DND-41 (cell line): Measurements from ENCODE around the gene TPP1.

ENCODE experiments used
- ATAC-seq: fragments of 200-7000 bp; cut with Tn5 transposase; 3 replicates; pipeline ENCODE4 v1.9.1; 2021; ENCODE audit warnings: low read depth; ENCODE audit not compliant: insufficient read depth
- DNase-seq: peaks from one replicate; pipeline ENCODE4 v3.0.0-alpha.2; 2020
- H2AFZ ChIP-seq: 2 replicates; pipeline ENCODE4 v1.6.0; 2012; ENCODE audit warnings: low read depth, low read length
- H3K27ac ChIP-seq: 2 replicates; pipeline ENCODE4 v1.5.1; 2012; ENCODE audit warnings: low read length, inconsistent platforms
- H3K27me3 ChIP-seq: fragments of 200-600 bp; sonication (generic); 2 replicates; pipeline ENCODE4 v1.6.0; 2012; ENCODE audit warnings: low read length, mild to moderate bottlenecking, inconsistent platforms; ENCODE audit not compliant: insufficient read depth, poor library complexity
- H3K36me3 ChIP-seq: 2 replicates; pipeline ENCODE4 v1.5.1; 2012; ENCODE audit warnings: low read length, inconsistent platforms; ENCODE audit not compliant: insufficient read depth
- H3K4me1 ChIP-seq: 2 replicates; pipeline ENCODE4 v1.5.1; 2012; ENCODE audit warnings: mild to moderate bottlenecking, low read length; ENCODE audit not compliant: insufficient read depth
- H3K4me2 ChIP-seq: 2 replicates; pipeline ENCODE4 v1.6.0; 2012; ENCODE audit warnings: mild to moderate bottlenecking, moderate library complexity, low read length, inconsistent platforms; ENCODE audit not compliant: insufficient read depth
- H3K4me3 ChIP-seq, 2 experiments: fragments of 200-600 bp in 1 of 2; shearing (Covaris generic) in 1 of 2; 2 replicates each; pipeline ENCODE4 v1.5.1; 2012 to 2016; ENCODE audit warnings: inconsistent platforms in 2 of 2, low read length in 2 of 2, mild to moderate bottlenecking in 2 of 2, low read depth in 1 of 2, moderate library complexity in 1 of 2
- H3K79me2 ChIP-seq: 2 replicates; pipeline ENCODE4 v1.6.0; 2012; ENCODE audit warnings: low read length, inconsistent platforms; ENCODE audit not compliant: insufficient read depth
- H3K9ac ChIP-seq: 2 replicates; pipeline ENCODE4 v1.6.0; 2012; ENCODE audit warnings: low read depth, mild to moderate bottlenecking, inconsistent platforms, low read length, moderate library complexity
- H3K9me3 ChIP-seq: 2 replicates; pipeline ENCODE4 v1.5.1; 2012; ENCODE audit warnings: low read length, moderate library complexity, mild to moderate bottlenecking, inconsistent platforms; ENCODE audit not compliant: insufficient read depth, severe bottlenecking
- H4K20me1 ChIP-seq: 2 replicates; pipeline ENCODE4 v1.6.0; 2012; ENCODE audit warnings: low read length; ENCODE audit not compliant: insufficient read depth
- EZH2 ChIP-seq: IDR thresholded peaks from 3 replicates; pipeline ENCODE4 v1.6.1; 2012; ENCODE audit warnings: borderline replicate concordance, low read depth, mild to moderate bottlenecking, moderate library complexity, low read length, inconsistent platforms; ENCODE audit not compliant: severe bottlenecking
- TF ChIP-seq, protein P1 (sequence below): IDR thresholded peaks from 2 replicates; pipeline ENCODE4 v1.5.1; 2012; ENCODE audit warnings: borderline replicate concordance, low read length, moderate library complexity, mild to moderate bottlenecking; ENCODE audit not compliant: poor library complexity, severe bottlenecking; ENCODE audit errors: extremely low read depth

The TPP1 gene

GRCh38 chr11:6584528-6584927 lies 34.7 kb downstream of the TPP1 start:
- no peak overlapping the region for H3K4me3 ChIP-seq
- no peaks in the 10 kb centered on the region for H4K20me1 ChIP-seq
- no peak overlapping the region for H3K9ac ChIP-seq
- H3K27ac ChIP-seq = no peak overlapping the region
- no peak for ATAC-seq
- H3K27me3 ChIP-seq = no peaks in the 10 kb centered on the region
- DNase-seq = no peak
- H3K9me3 ChIP-seq = peaks cover 9% of the 10 kb centered on the region
- H3K4me1 ChIP-seq = no peaks in the 10 kb centered on the region
- no peaks in the 10 kb centered on the region for H3K79me2 ChIP-seq
- TF ChIP-seq EZH2 = no peak
- TF ChIP-seq, protein P1, sequence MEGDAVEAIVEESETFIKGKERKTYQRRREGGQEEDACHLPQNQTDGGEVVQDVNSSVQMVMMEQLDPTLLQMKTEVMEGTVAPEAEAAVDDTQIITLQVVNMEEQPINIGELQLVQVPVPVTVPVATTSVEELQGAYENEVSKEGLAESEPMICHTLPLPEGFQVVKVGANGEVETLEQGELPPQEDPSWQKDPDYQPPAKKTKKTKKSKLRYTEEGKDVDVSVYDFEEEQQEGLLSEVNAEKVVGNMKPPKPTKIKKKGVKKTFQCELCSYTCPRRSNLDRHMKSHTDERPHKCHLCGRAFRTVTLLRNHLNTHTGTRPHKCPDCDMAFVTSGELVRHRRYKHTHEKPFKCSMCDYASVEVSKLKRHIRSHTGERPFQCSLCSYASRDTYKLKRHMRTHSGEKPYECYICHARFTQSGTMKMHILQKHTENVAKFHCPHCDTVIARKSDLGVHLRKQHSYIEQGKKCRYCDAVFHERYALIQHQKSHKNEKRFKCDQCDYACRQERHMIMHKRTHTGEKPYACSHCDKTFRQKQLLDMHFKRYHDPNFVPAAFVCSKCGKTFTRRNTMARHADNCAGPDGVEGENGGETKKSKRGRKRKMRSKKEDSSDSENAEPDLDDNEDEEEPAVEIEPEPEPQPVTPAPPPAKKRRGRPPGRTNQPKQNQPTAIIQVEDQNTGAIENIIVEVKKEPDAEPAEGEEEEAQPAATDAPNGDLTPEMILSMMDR = no peak
- H2AFZ ChIP-seq = no peak overlapping the region
- H3K4me2 ChIP-seq = no peak overlapping the region
- peaks cover 4% of the 10 kb centered on the region for H3K36me3 ChIP-seq

DNA sequence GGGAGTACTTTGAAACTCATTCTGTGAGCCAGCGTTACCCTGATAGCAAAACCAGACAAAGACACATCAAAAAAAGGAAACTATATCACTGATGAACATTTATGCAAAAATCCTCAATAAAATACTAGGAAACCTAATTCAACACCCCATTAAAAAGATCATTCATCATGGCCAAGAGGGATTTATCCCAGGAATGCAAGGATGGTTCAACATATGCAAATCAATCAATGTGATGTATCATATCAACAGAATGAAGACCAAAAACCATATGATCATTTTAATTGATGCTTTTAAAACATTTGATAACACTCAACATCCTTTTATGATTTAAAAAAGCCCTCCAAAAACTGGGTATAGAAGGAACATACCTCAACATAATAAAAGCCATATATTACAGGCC lies 35.6 kb downstream of the TPP1 start:
- H3K36me3 ChIP-seq = peaks cover 4% of the 10 kb centered on the region
- no peak overlapping the region for H3K9ac ChIP-seq
- DNase-seq (no peak), ATAC-seq (no peak)
- H3K4me2 ChIP-seq = no peak overlapping the region
- H2AFZ ChIP-seq = no peak overlapping the region
- H3K4me3 ChIP-seq = no peak overlapping the region
- no peak for TF ChIP-seq EZH2
- TF ChIP-seq, protein P1 = no peak
- no peaks in the 10 kb centered on the region for H4K20me1 ChIP-seq
- peaks cover 9% of the 10 kb centered on the region for H3K9me3 ChIP-seq
- no peaks in the 10 kb centered on the region for H3K4me1 ChIP-seq
- H3K79me2 ChIP-seq = no peaks in the 10 kb centered on the region
- H3K27me3 ChIP-seq = no peaks in the 10 kb centered on the region
- no peak overlapping the region for H3K27ac ChIP-seq

- Histone ChIP-seq H3K79me2 (no peaks in the 10 kb centered on the region), H3K27ac (no peak overlapping the region), H3K36me3 (no peaks in the 10 kb centered on the region), H3K9me3 (peaks cover 7% of the 10 kb centered on the region), H3K4me1 (no peaks in the 10 kb centered on the region), H2AFZ (no peak overlapping the region), H3K9ac (no peak overlapping the region), H3K4me3 (no peak overlapping the region), H3K27me3 (no peaks in the 10 kb centered on the region), H3K4me2 (no peak overlapping the region), H4K20me1 (no peaks in the 10 kb centered on the region)
- TF ChIP-seq, protein P1 = no peak
- TF ChIP-seq EZH2 = no peak
- ATAC-seq (no peak), DNase-seq (no peak)
Observed at GRCh38 chr11:6579681-6580080, 39.5 kb downstream of the TPP1 start.

GRCh38 chr11:6578134-6578533 lies 41.1 kb downstream of the TPP1 start:
- ATAC-seq (no peak), DNase-seq (no peak)
- Histone ChIP-seq H3K4me3 (no peak overlapping the region), H3K4me2 (no peak overlapping the region), H3K36me3 (no peaks in the 10 kb centered on the region), H3K27ac (no peak overlapping the region), H3K9ac (no peak overlapping the region), H4K20me1 (no peaks in the 10 kb centered on the region), H3K79me2 (no peaks in the 10 kb centered on the region), H3K4me1 (no peaks in the 10 kb centered on the region), H3K27me3 (no peaks in the 10 kb centered on the region), H3K9me3 (no peaks in the 10 kb centered on the region), H2AFZ (no peak overlapping the region)
- TF ChIP-seq, protein P1 = no peak
- TF ChIP-seq EZH2 = no peak
